H9 (cell line): Measurements from ENCODE around the gene B9D1. TPM values are rescaled to one million over a fixed set of nuclear protein-coding genes. Genes with fewer than 3 reads are reported as not detected.

Experiments
- DNase-seq: peaks from one replicate; pipeline ENCODE4 v3.0.0-alpha.2; 2017
- H2AFZ ChIP-seq: one replicate; pipeline ENCODE4 v1.6.1; 2013; ENCODE audit warnings: mild to moderate bottlenecking, low read length, control low read depth, moderate library complexity
- H2AK5ac ChIP-seq: 2 replicates; pipeline ENCODE4 v1.6.1; 2013; ENCODE audit warnings: low read length, control low read depth, mixed read lengths; ENCODE audit not compliant: insufficient read length
- H2BK120ac ChIP-seq: one replicate; pipeline ENCODE4 v1.6.1; 2013; ENCODE audit warnings: low read depth, mild to moderate bottlenecking, low read length, control low read depth, inconsistent platforms; ENCODE audit not compliant: poor library complexity, severe bottlenecking
- H2BK12ac ChIP-seq: 2 replicates; pipeline ENCODE4 v1.6.1; 2013; ENCODE audit warnings: low read length, control low read depth, mixed read lengths, low read depth; ENCODE audit not compliant: insufficient read length
- H2BK15ac ChIP-seq: 2 replicates; pipeline ENCODE4 v1.6.1; 2013; ENCODE audit warnings: low read depth, low read length, control low read depth
- H2BK20ac ChIP-seq: one replicate; pipeline ENCODE4 v1.6.1; 2013; ENCODE audit warnings: low read depth, mild to moderate bottlenecking, low read length, control low read depth, inconsistent platforms; ENCODE audit not compliant: poor library complexity, severe bottlenecking
- H2BK5ac ChIP-seq: 2 replicates; pipeline ENCODE4 v1.6.1; 2013; ENCODE audit warnings: low read length, control low read depth, mixed read lengths; ENCODE audit not compliant: insufficient read length
- H3K14ac ChIP-seq: 2 replicates; pipeline ENCODE4 v1.6.1; 2013; ENCODE audit warnings: low read length, control low read depth; ENCODE audit not compliant: insufficient read depth
- H3K18ac ChIP-seq: 2 replicates; pipeline ENCODE4 v1.6.1; 2013; ENCODE audit warnings: low read depth, mild to moderate bottlenecking, mixed read lengths, low read length, control low read depth; ENCODE audit not compliant: insufficient read length
- H3K23ac ChIP-seq: 2 replicates; pipeline ENCODE4 v1.6.1; 2013; ENCODE audit warnings: low read length, control low read depth, mixed read lengths, low read depth; ENCODE audit not compliant: insufficient read length
- H3K23me2 ChIP-seq: 2 replicates; pipeline ENCODE4 v1.6.1; 2013; ENCODE audit warnings: low read depth, mild to moderate bottlenecking, mixed read lengths, low read length, control low read depth; ENCODE audit not compliant: insufficient read length, poor library complexity, severe bottlenecking
- H3K27ac ChIP-seq: 2 replicates; pipeline ENCODE4 v1.5.1; 2013; ENCODE audit warnings: low read length, control low read depth, mixed read lengths, low read depth; ENCODE audit not compliant: insufficient read length
- H3K27me3 ChIP-seq: 2 replicates; pipeline ENCODE4 v1.6.1; 2013; ENCODE audit warnings: low read length, control low read depth, inconsistent platforms; ENCODE audit not compliant: insufficient read depth
- H3K4ac ChIP-seq: 2 replicates; pipeline ENCODE4 v1.6.1; 2013; ENCODE audit warnings: low read depth, mild to moderate bottlenecking, control low read depth, inconsistent platforms, low read length, moderate library complexity
- H3K4me1 ChIP-seq: 2 replicates; pipeline ENCODE4 v1.6.1; 2013; ENCODE audit warnings: low read length, control low read depth, inconsistent platforms; ENCODE audit not compliant: insufficient read depth
- H3K4me2 ChIP-seq: 2 replicates; pipeline ENCODE4 v1.6.1; 2013; ENCODE audit warnings: low read length, control low read depth, mixed read lengths; ENCODE audit not compliant: insufficient read length, insufficient read depth
- H3K56ac ChIP-seq: 2 replicates; pipeline ENCODE4 v1.6.1; 2013; ENCODE audit warnings: low read depth, mild to moderate bottlenecking, mixed read lengths, low read length, control low read depth; ENCODE audit not compliant: insufficient read length
- H3K79me1 ChIP-seq: 2 replicates; pipeline ENCODE4 v1.6.1; 2013; ENCODE audit warnings: low read depth, mild to moderate bottlenecking, moderate library complexity, low read length, control low read depth, inconsistent platforms; ENCODE audit not compliant: insufficient read depth, poor library complexity, severe bottlenecking
- H3K79me2 ChIP-seq: 2 replicates; pipeline ENCODE4 v1.6.1; 2013; ENCODE audit warnings: low read length, control low read depth, inconsistent platforms; ENCODE audit not compliant: insufficient read depth
- H3K9ac ChIP-seq: 2 replicates; pipeline ENCODE4 v1.6.1; 2013; ENCODE audit warnings: low read length, control low read depth, mixed read lengths; ENCODE audit not compliant: insufficient read length; ENCODE audit errors: extremely low read depth
- H3K9me3 ChIP-seq: one replicate; pipeline ENCODE4 v1.6.1; 2013; ENCODE audit warnings: low read depth, low read length, inconsistent platforms; ENCODE audit not compliant: control insufficient read depth
- H3T11ph ChIP-seq: one replicate; pipeline ENCODE4 v1.6.1; 2013; ENCODE audit warnings: mild to moderate bottlenecking, low read length, control low read depth, inconsistent platforms
- H4K20me1 ChIP-seq: one replicate; pipeline ENCODE4 v1.6.1; 2013; ENCODE audit not compliant: control insufficient read depth, insufficient read length, insufficient read depth
- H4K5ac ChIP-seq: 2 replicates; pipeline ENCODE4 v1.6.1; 2013; ENCODE audit warnings: low read depth, mild to moderate bottlenecking, mixed read lengths, low read length, control low read depth; ENCODE audit not compliant: insufficient read length
- H4K8ac ChIP-seq: replicated peaks from 2 replicates; pipeline ENCODE4 v1.6.1; 2013; ENCODE audit warnings: low read length, control low read depth, mixed read lengths, low read depth; ENCODE audit not compliant: insufficient read length
- H4K91ac ChIP-seq: 2 replicates; pipeline ENCODE4 v1.6.1; 2013; ENCODE audit warnings: low read depth, mild to moderate bottlenecking, moderate library complexity, mixed read lengths, low read length, control low read depth; ENCODE audit not compliant: insufficient read length
- H3K27ac Mint-ChIP-seq, 3 experiments: 2 replicates in 2 of 3; 3 replicates in 1 of 3; pipeline ENCODE4 v1.8.0; 2020 to 2021; ENCODE audit warnings: mixed read lengths in 3 of 3, mild to moderate bottlenecking in 1 of 3, moderate library complexity in 1 of 3
- H3K27me3 Mint-ChIP-seq: 2 replicates; pipeline ENCODE4 v1.8.0; 2021; ENCODE audit warnings: low read depth, mild to moderate bottlenecking, moderate library complexity, mixed read lengths
- H3K36me3 Mint-ChIP-seq, 3 experiments: 2 replicates in 2 of 3; 3 replicates in 1 of 3; pipeline ENCODE4 v1.8.0; 2020 to 2021; ENCODE audit warnings: low read depth in 3 of 3, mixed read lengths in 3 of 3; ENCODE audit not compliant: insufficient read depth in 1 of 3
- H3K4me1 Mint-ChIP-seq, 2 experiments: 2 replicates each; pipeline ENCODE4 v1.8.0; 2020; ENCODE audit warnings: mixed read lengths in 2 of 2
- H3K4me3 Mint-ChIP-seq, 2 experiments: 2 replicates in 1 of 2; 3 replicates in 1 of 2; pipeline ENCODE4 v1.8.0; 2020 to 2021; ENCODE audit warnings: mild to moderate bottlenecking in 2 of 2, mixed read lengths in 2 of 2, moderate library complexity in 1 of 2
- H3K9me3 Mint-ChIP-seq, 2 experiments: 2 replicates in 1 of 2; 3 replicates in 1 of 2; pipeline ENCODE4 v1.8.0; 2020; ENCODE audit warnings: mild to moderate bottlenecking in 2 of 2, mixed read lengths in 2 of 2, moderate library complexity in 1 of 2
- CTCF ChIP-seq: fragments of 200-600 bp; sonication (generic); conservative IDR thresholded peaks from 3 replicates; pipeline ENCODE4 v1.8.0; 2021; ENCODE audit warnings: antibody characterized with exemption, mild to moderate bottlenecking
- WGBS: extraction: QIAGEN DNeasy Blood & Tissue Kit; methylation state at CpG from one replicate; pipeline ENCODE4 v1.1.7; 2013; ENCODE audit warnings: missing lambda C conversion rate, low lambda C conversion rate, mixed read lengths; ENCODE audit not compliant: insufficient read length; ENCODE audit errors: extremely low coverage; 5-methylcytosine and 5-hydroxymethylcytosine counted together
- total RNA-seq: library from RNA; stranded (reverse); gene quantifications from 2 replicates; pipeline ENCODE4 v1.2.1, GENCODE V29; 2021

The B9D1 gene
- total RNA-seq, 1 experiment from 2014 or later = 30.4 TPM

GRCh38 chr17:19348806-19349205, 13.7 kb downstream of the B9D1 start:
- peak; percentile 21 for DNase-seq
- Mint-ChIP-seq H3K36me3 (peaks cover 6 to 26% (median 20%) of the 10 kb centered on the region in 3 experiments; a peak in 6 of 7 replicates), H3K9me3 (no peaks in the 10 kb centered on the region), H3K4me3 (no peak overlapping the region), H3K27ac (no peak overlapping the region), H3K27me3 (no peaks in the 10 kb centered on the region), H3K4me1 (0 out of 4 replicates have a peak, but pooled peaks cover 0 to 3% of the 10 kb centered on the region in 2 experiments)
- Histone ChIP-seq H2AK5ac (no peak overlapping the region), H2BK120ac (no peak overlapping the region), H3K4me1 (no peaks in the 10 kb centered on the region), H2BK5ac (no peak overlapping the region), H3K4ac (no peak overlapping the region), H3K4me2 (no peak overlapping the region), H3T11ph (no peak overlapping the region), H4K20me1 (no peaks in the 10 kb centered on the region), H3K14ac (no peak overlapping the region), H3K79me2 (no peaks in the 10 kb centered on the region), H4K8ac (no peak overlapping the region), H3K27me3 (no peaks in the 10 kb centered on the region), H2BK12ac (no peak overlapping the region), H4K91ac (no peak overlapping the region), H3K27ac (no peak overlapping the region), H2AFZ (no peak overlapping the region), H3K9ac (no peak overlapping the region), H3K18ac (no peak overlapping the region), H3K23ac (no peak overlapping the region), H3K56ac (no peak overlapping the region), H3K23me2 (no peaks in the 10 kb centered on the region), H4K5ac (no peak overlapping the region), H2BK15ac (no peak overlapping the region), H2BK20ac (no peak overlapping the region), H3K79me1 (no peaks in the 10 kb centered on the region), H3K9me3 (no peaks in the 10 kb centered on the region)
- TF ChIP-seq CTCF = no peak
- no CpG with 5 or more reads among the region's 9 CpGs for WGBS
